HL-60 (cell line): Measurements from ENCODE around the gene CAMTA1.

Source experiments
- CTCF ChIP-seq: IDR thresholded peaks from one replicate; pipeline ENCODE4 v1.5.1; 2011; ENCODE audit warnings: low read length, control low read depth, inconsistent platforms; ENCODE audit not compliant: insufficient read depth
- GABPA ChIP-seq: IDR thresholded peaks from 2 replicates; pipeline ENCODE4 v1.6.1; 2012; ENCODE audit warnings: low read depth
- POLR2AphosphoS5 ChIP-seq: IDR thresholded peaks from 2 replicates; pipeline ENCODE4 v1.6.1; 2012; ENCODE audit warnings: low read depth

- TF ChIP-seq GABPA (no peak), CTCF (no peak), POLR2AphosphoS5 (no peak)
Observed at GRCh38 chr1:7384679-7385078, 599.4 kb downstream of the CAMTA1 start.
